H1 (cell line): Measurements from ENCODE around the gene FMO5. TPM values are rescaled to one million over a fixed set of nuclear protein-coding genes. Genes with fewer than 3 reads are reported as not detected.

Experiments used
- CTCF ChIA-PET: fragments of 300-600 bp; sonication (Branson Sonifier 250); formaldehyde crosslinking; loops from one replicate; lab custom pipeline; 2021; ENCODE audit not compliant: partially characterized antibody; lab: Charles Lee
- POLR2A ChIA-PET: fragments of 300-600 bp; sonication (Branson Sonifier 250); formaldehyde crosslinking; loops from one replicate; lab custom pipeline; 2021; ENCODE audit warnings: inconsistent platforms; ENCODE audit not compliant: partially characterized antibody; lab: Charles Lee
- DNase-seq, 2 experiments: peaks; one replicate each; pipeline versions ENCODE4 v3.0.0 to v3.0.0-alpha.2; 2010 to 2022; ENCODE audit warnings: low spot score in 2 of 2, low read depth in 1 of 2, mixed read lengths in 1 of 2
- FAIRE-seq: peaks from 2 replicates; lab custom pipeline; 2011; peaks lifted over from hg19 to GRCh38; lab: Jason Lieb, UNC
- H2AFZ ChIP-seq: 2 replicates; pipeline ENCODE4 v1.8.1; 2012; ENCODE audit warnings: low read length, inconsistent platforms
- H2AK5ac ChIP-seq: 2 replicates; pipeline ENCODE4 v1.6.1; 2013; ENCODE audit warnings: low read depth, low read length
- H2BK120ac ChIP-seq: replicated peaks from 2 replicates; pipeline ENCODE3; 2013; ENCODE audit warnings: low read depth, low read length, inconsistent platforms
- H2BK12ac ChIP-seq: 2 replicates; pipeline ENCODE4 v1.6.1; 2013; ENCODE audit warnings: low read depth, low read length
- H2BK15ac ChIP-seq: 2 replicates; pipeline ENCODE4 v1.6.1; 2013; ENCODE audit warnings: low read length
- H2BK20ac ChIP-seq: 2 replicates; pipeline ENCODE4 v1.6.1; 2013; ENCODE audit warnings: low read length
- H2BK5ac ChIP-seq: 2 replicates; pipeline ENCODE4 v1.6.1; 2013; ENCODE audit warnings: low read depth, low read length
- H3K14ac ChIP-seq: 2 replicates; pipeline ENCODE4 v1.6.1; 2013; ENCODE audit warnings: inconsistent platforms; ENCODE audit not compliant: insufficient read length
- H3K18ac ChIP-seq: 2 replicates; pipeline ENCODE4 v1.6.1; 2013; ENCODE audit warnings: low read length; ENCODE audit errors: extremely low read depth
- H3K23ac ChIP-seq: 2 replicates; pipeline ENCODE4 v1.6.1; 2013; ENCODE audit warnings: inconsistent platforms; ENCODE audit not compliant: insufficient read length
- H3K23me2 ChIP-seq: 2 replicates; pipeline ENCODE4 v1.6.1; 2013; ENCODE audit warnings: low read depth, low read length
- H3K27ac ChIP-seq: 2 replicates; pipeline ENCODE4 v1.6.1; 2011; ENCODE audit warnings: low read depth, low read length, inconsistent platforms
- H3K27me3 ChIP-seq, 4 experiments: replicated peaks in 1 of 4; 1 replicate in 1 of 4; 2 replicates in 3 of 4; pipeline versions ENCODE4 v1.6.1 to v1.8.1; 2011 to 2013; ENCODE audit warnings: low read length in 3 of 4, mild to moderate bottlenecking in 3 of 4, inconsistent platforms in 2 of 4, mixed read lengths in 2 of 4, moderate library complexity in 1 of 4; ENCODE audit not compliant: control insufficient read depth in 3 of 4, insufficient read depth in 3 of 4; ENCODE audit errors: extremely low read depth in 1 of 4
- H3K36me3 ChIP-seq, 4 experiments: 2 replicates each; pipeline versions ENCODE4 v1.6.1 to v1.8.1; 2011 to 2013; ENCODE audit warnings: mild to moderate bottlenecking in 4 of 4, low read length in 3 of 4, moderate library complexity in 2 of 4, control low read depth in 1 of 4, inconsistent platforms in 1 of 4; ENCODE audit not compliant: insufficient read depth in 4 of 4, control insufficient read depth in 2 of 4
- H3K4ac ChIP-seq: replicated peaks from 2 replicates; pipeline ENCODE3; 2013; ENCODE audit warnings: low read length, low read depth, mixed read lengths, inconsistent platforms; ENCODE audit not compliant: insufficient read length
- H3K4me1 ChIP-seq, 4 experiments: replicated peaks in 1 of 4; 1 replicate in 1 of 4; 2 replicates in 3 of 4; pipeline versions ENCODE4 v1.6.1 to v1.8.1; 2011 to 2013; ENCODE audit warnings: low read length in 3 of 4, inconsistent platforms in 2 of 4, mixed read lengths in 1 of 4; ENCODE audit not compliant: insufficient read depth in 4 of 4, control insufficient read depth in 3 of 4
- H3K4me2 ChIP-seq, 2 experiments: 2 replicates each; pipeline versions ENCODE4 v1.6.1 to v1.8.1; 2011 to 2013; ENCODE audit warnings: low read depth in 2 of 2, low read length in 2 of 2, control low read depth in 1 of 2, inconsistent platforms in 1 of 2, mild to moderate bottlenecking in 1 of 2; ENCODE audit not compliant: insufficient read depth in 1 of 2
- H3K4me3 ChIP-seq, 4 experiments: fragments of 200-600, 300-600 bp in 1 of 4; sonication (generic), shearing (Covaris generic), sonication (Bioruptor Twin) in 1 of 4; 2 replicates each; pipeline versions ENCODE4 v1.5.1 to v1.8.1; 2011 to 2016; ENCODE audit warnings: low read length in 4 of 4, low read depth in 3 of 4, control low read depth in 2 of 4, inconsistent platforms in 2 of 4, mild to moderate bottlenecking in 2 of 4, mixed read lengths in 1 of 4, moderate library complexity in 1 of 4; ENCODE audit not compliant: insufficient read depth in 2 of 4; ENCODE audit errors: extremely low read depth in 1 of 4
- H3K56ac ChIP-seq: replicated peaks from 2 replicates; pipeline ENCODE3; 2013; ENCODE audit warnings: low read depth, mild to moderate bottlenecking, mixed read lengths, low read length, inconsistent platforms; ENCODE audit not compliant: insufficient read length
- H3K79me1 ChIP-seq: 2 replicates; pipeline ENCODE4 v1.6.1; 2013; ENCODE audit warnings: low read depth, low read length, control low read depth
- H3K79me2 ChIP-seq, 2 experiments: 2 replicates each; pipeline versions ENCODE4 v1.6.1 to v1.8.1; 2012 to 2013; ENCODE audit warnings: low read length in 2 of 2, mild to moderate bottlenecking in 2 of 2, inconsistent platforms in 1 of 2; ENCODE audit not compliant: insufficient read depth in 2 of 2, control insufficient read depth in 1 of 2
- H3K9ac ChIP-seq, 4 experiments: replicated peaks in 1 of 4; 1 replicate in 1 of 4; 2 replicates in 3 of 4; pipeline versions ENCODE4 v1.6.1 to v1.8.1; 2011 to 2013; ENCODE audit warnings: low read depth in 3 of 4, low read length in 3 of 4, control low read depth in 2 of 4, mild to moderate bottlenecking in 2 of 4, moderate library complexity in 2 of 4, inconsistent platforms in 1 of 4; ENCODE audit errors: extremely low read depth in 1 of 4
- H3K9me3 ChIP-seq, 2 experiments: 2 replicates each; pipeline versions ENCODE4 v1.6.1 to v1.8.1; 2012 to 2013; ENCODE audit warnings: mild to moderate bottlenecking in 2 of 2, moderate library complexity in 2 of 2, control low read depth in 1 of 2, inconsistent platforms in 1 of 2, low read depth in 1 of 2, low read length in 1 of 2, mixed read lengths in 1 of 2; ENCODE audit not compliant: insufficient read depth in 2 of 2
- H4K20me1 ChIP-seq, 2 experiments: replicated peaks in 1 of 2; 2 replicates each; pipeline versions ENCODE3 to v1.8.1; 2011 to 2013; ENCODE audit warnings: inconsistent platforms in 2 of 2, low read length in 2 of 2, mild to moderate bottlenecking in 1 of 2; ENCODE audit not compliant: insufficient read depth in 2 of 2, control insufficient read depth in 1 of 2
- H4K5ac ChIP-seq: 2 replicates; pipeline ENCODE4 v1.6.1; 2013; ENCODE audit warnings: low read length, low read depth, mixed read lengths, inconsistent platforms; ENCODE audit not compliant: insufficient read length
- H4K8ac ChIP-seq: 2 replicates; pipeline ENCODE4 v1.8.0; 2013; ENCODE audit warnings: mild to moderate bottlenecking, moderate library complexity, low read length, inconsistent platforms; ENCODE audit not compliant: insufficient read depth; ENCODE audit errors: extremely low read depth
- H4K91ac ChIP-seq: replicated peaks from 2 replicates; pipeline ENCODE3; 2013; ENCODE audit warnings: low read length, mixed read lengths, inconsistent platforms; ENCODE audit not compliant: insufficient read length
- CBX5 ChIP-seq: fragments of 300-800, 300-1000 bp; sonication (generic); IDR thresholded peaks from 2 replicates; pipeline ENCODE4 v1.7.1; 2016; ENCODE audit warnings: antibody characterized with exemption, low read length, low read depth
- CBX8 ChIP-seq: fragments of 300-800, 300-1000 bp; sonication (generic); IDR thresholded peaks from 2 replicates; pipeline ENCODE4 v1.7.1; 2016; ENCODE audit warnings: low read depth, low read length, borderline replicate concordance
- CHD1 ChIP-seq: IDR thresholded peaks from 2 replicates; pipeline ENCODE4 v1.6.1; 2012; ENCODE audit warnings: low read depth, low read length, improper control_type of control experiment
- CHD2 ChIP-seq: IDR thresholded peaks from 2 replicates; pipeline ENCODE4 v1.6.1; 2012; ENCODE audit warnings: low read length, improper control_type of control experiment
- HDAC2 ChIP-seq, 2 experiments: fragments of 300-600 bp in 1 of 2; sonication (generic) in 1 of 2; IDR thresholded peaks; 2 replicates each; pipeline ENCODE4 v1.6.1; 2011 to 2012; ENCODE audit warnings: low read depth in 2 of 2, low read length in 2 of 2, mild to moderate bottlenecking in 2 of 2, moderate library complexity in 2 of 2, borderline replicate concordance in 1 of 2, inconsistent platforms in 1 of 2
- HDAC6 ChIP-seq: IDR thresholded peaks from one replicate; pipeline ENCODE4 v1.7.1; 2012; ENCODE audit warnings: low read depth, mild to moderate bottlenecking, inconsistent platforms, low read length, moderate library complexity
- KDM5A ChIP-seq: fragments of 200-600 bp; IDR thresholded peaks from 2 replicates; pipeline ENCODE4 v1.7.1; 2012; ENCODE audit warnings: mild to moderate bottlenecking, low read length, inconsistent platforms, mixed read lengths
- MAFK ChIP-seq: IDR thresholded peaks from 2 replicates; pipeline ENCODE4 v1.6.1; 2012; ENCODE audit warnings: low read depth, mild to moderate bottlenecking, improper control_type of control experiment, low read length
- NRF1 ChIP-seq: IDR thresholded peaks from 2 replicates; pipeline ENCODE4 v1.6.1; 2011; ENCODE audit warnings: mild to moderate bottlenecking, low read depth, low read length, improper control_type of control experiment
- POU5F1 ChIP-seq: IDR thresholded peaks from 2 replicates; pipeline ENCODE4 v1.6.1; 2011; ENCODE audit warnings: low read depth, mild to moderate bottlenecking, low read length, moderate library complexity
- SIN3A ChIP-seq, 2 experiments: IDR thresholded peaks in 1 of 2; conservative IDR thresholded peaks in 1 of 2; 2 replicates each; pipeline ENCODE4 v1.6.1; 2011 to 2012; ENCODE audit warnings: low read length in 2 of 2, improper control_type of control experiment in 1 of 2, low read depth in 1 of 2, mild to moderate bottlenecking in 1 of 2
- SRF ChIP-seq: IDR thresholded peaks from 2 replicates; pipeline ENCODE4 v1.6.1; 2011; ENCODE audit warnings: mild to moderate bottlenecking, low read depth, low read length, moderate library complexity
- TBP ChIP-seq: IDR thresholded peaks from 2 replicates; pipeline ENCODE4 v1.6.1; 2011; ENCODE audit warnings: low read depth, low read length, improper control_type of control experiment
- WGBS, 2 experiments: shearing (Covaris generic) in 1 of 2; methylation state at CpG; one replicate each; pipeline versions ENCODE4 v1.1.6 to v1.1.7; 2013 to 2015; ENCODE audit warnings: low lambda C conversion rate in 2 of 2, mixed read lengths in 2 of 2, inconsistent platforms in 1 of 2, low coverage in 1 of 2, missing lambda C conversion rate in 1 of 2; ENCODE audit not compliant: insufficient replicate concordance in 2 of 2, insufficient coverage in 1 of 2, insufficient read length in 1 of 2; ENCODE audit errors: extremely low coverage in 1 of 2, missing lambda C conversion rate in 1 of 2; 5-methylcytosine and 5-hydroxymethylcytosine counted together
- polyA plus RNA-seq, 7 experiments: library from polyadenylated mRNA; depleted of rRNA in 3 of 7; stranded (reverse) in 5 of 7; unstranded in 2 of 7; fragments of >200 nt in 5 of 7; fragments of 200-250 nt in 2 of 7; gene quantifications; 1 replicate in 5 of 7; 2 replicates in 1 of 7; 4 replicates in 1 of 7; pipeline versions ENCODE4 v1.2.1 to v1.2.3, GENCODE V29; 2011 to 2013; ENCODE audit warnings: missing spikeins in 2 of 7, mixed read lengths in 2 of 7
- total RNA-seq: library from RNA; stranded (reverse); fragmentation: NEBNext Ultra II Directional; extraction: Animal tissue kit (Norgen Biotek cat#: 25700); gene quantifications from 2 replicates; pipeline ENCODE4 v1.2.1, GENCODE V29; 2021
- TF ChIP-seq, protein P1 (sequence below): IDR thresholded peaks from 2 replicates; pipeline ENCODE4 v1.6.1; 2011; ENCODE audit warnings: low read depth, mild to moderate bottlenecking, low read length; ENCODE audit not compliant: insufficient read depth

Gene FMO5
- total and polyA plus RNA-seq, 2 of the 8 experiments (the other 6 are each of a cell fraction or from before 2014, with no cell fraction given), result 0.27 to 0.34 TPM

DNA sequence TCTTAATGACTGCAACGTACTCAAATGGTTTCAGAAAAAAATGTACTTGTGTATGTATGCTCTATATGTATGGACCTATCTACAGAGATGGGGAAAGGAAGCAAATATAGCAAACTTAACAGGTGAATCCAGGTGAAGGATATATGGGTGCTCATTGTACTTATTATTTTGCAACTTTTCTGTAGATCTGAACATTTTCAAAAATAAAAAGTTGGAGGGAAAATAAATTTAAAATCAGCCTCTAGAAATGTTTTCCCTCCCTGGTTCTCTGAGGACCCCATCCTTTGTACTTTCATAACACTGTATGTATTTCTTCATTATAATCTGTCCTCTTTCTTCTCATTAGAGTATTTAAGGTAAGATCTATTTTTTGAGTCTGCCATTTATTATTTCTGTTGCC lies 17.9 kb downstream of the FMO5 start:
- Histone ChIP-seq H3K9ac (no peak overlapping the region), H2BK120ac (no peak overlapping the region), H3K27me3 (no peaks in the 10 kb centered on the region), H3K36me3 (no peaks in the 10 kb centered on the region), H4K20me1 (no peaks in the 10 kb centered on the region), H3K4me3 (no peak overlapping the region), H3K4me1 (no peaks in the 10 kb centered on the region), H3K23ac (no peak overlapping the region), H3K9me3 (no peaks in the 10 kb centered on the region), H4K5ac (no peak overlapping the region), H3K79me1 (no peaks in the 10 kb centered on the region), H3K27ac (no peak overlapping the region), H3K4ac (no peak overlapping the region), H2AK5ac (no peak overlapping the region), H2BK15ac (no peak overlapping the region), H3K79me2 (no peaks in the 10 kb centered on the region), H2AFZ (no peak overlapping the region), H2BK20ac (no peak overlapping the region), H3K4me2 (no peak overlapping the region), H2BK5ac (no peak overlapping the region), H4K91ac (no peak overlapping the region), H3K23me2 (no peaks in the 10 kb centered on the region), H3K56ac (no peak overlapping the region), H4K8ac (no peak overlapping the region), H3K14ac (no peak overlapping the region), H3K18ac (no peak overlapping the region), H2BK12ac (no peak overlapping the region)
- POLR2A ChIA-PET, result no interaction called here
- TF ChIP-seq HDAC2 (IDR thresholded peaks at IDR 0.05; ENCODE audit: borderline replicate concordance in 1 of 2, low read depth in 2 of 2, low read length in 2 of 2) (no peak), HDAC6 (no peak), TBP (no peak), POU5F1 (no peak), CBX8 (no peak), SRF (no peak), MAFK (no peak), CBX5 (no peak), CHD1 (no peak), SIN3A (conservative IDR thresholded peaks at IDR 0.05 in 1 of 2, IDR thresholded peaks at IDR 0.05 in 1 of 2; ENCODE audit: low read depth in 1 of 2, low read length in 2 of 2) (no peak), CHD2 (no peak), KDM5A (no peak), NRF1 (no peak)
- TF ChIP-seq, protein P1, sequence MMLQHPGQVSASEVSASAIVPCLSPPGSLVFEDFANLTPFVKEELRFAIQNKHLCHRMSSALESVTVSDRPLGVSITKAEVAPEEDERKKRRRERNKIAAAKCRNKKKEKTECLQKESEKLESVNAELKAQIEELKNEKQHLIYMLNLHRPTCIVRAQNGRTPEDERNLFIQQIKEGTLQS, result no peak
- FAIRE-seq (no peak), DNase-seq (no peak)
- 77% methylated on average over 1 of the region's 1 CpG; no CpG with 5 or more reads in 1 of the 2 experiments for WGBS, 2 experiments
- CTCF ChIA-PET, result no interaction called here
